CD14-positive monocyte (primary cell): ENCODE data around the gene TBC1D22A. TPM values are rescaled to one million over a fixed set of nuclear protein-coding genes. Genes with fewer than 3 reads are reported as not detected.
A peak's percentile ranks its signal among the peaks of the same experiment; 100 is the strongest.

ENCODE experiments used
- DNase-seq, 3 donors: peaks; one replicate each; pipeline ENCODE4 v3.0.0-alpha.2; 2011 to 2022
- H2AFZ ChIP-seq: 2 replicates; pipeline ENCODE4 v1.6.0; 2012; ENCODE audit warnings: mild to moderate bottlenecking, low read depth, low read length, inconsistent platforms; ENCODE audit not compliant: insufficient read depth, poor library complexity, severe bottlenecking
- H3K27ac ChIP-seq, 2 donors: 1 replicate in 1 of 2; 2 replicates in 1 of 2; pipeline ENCODE4 v1.5.1; 2012 to 2013; ENCODE audit warnings: low read length in 2 of 2, control low read depth in 1 of 2, inconsistent platforms in 1 of 2, low read depth in 1 of 2, mild to moderate bottlenecking in 1 of 2
- H3K27me3 ChIP-seq, 2 donors: one replicate each; pipeline versions ENCODE4 v1.6.0 to v1.6.1; 2011 to 2013; ENCODE audit warnings: low read length in 2 of 2; ENCODE audit not compliant: control insufficient read depth in 2 of 2, insufficient read depth in 2 of 2
- H3K36me3 ChIP-seq, 2 donors: replicated peaks in 1 of 2; 1 replicate in 1 of 2; 2 replicates in 1 of 2; pipeline versions ENCODE4 v1.5.1 to v1.6.1; 2012 to 2013; ENCODE audit warnings: low read length in 2 of 2, control low read depth in 1 of 2, inconsistent platforms in 1 of 2, mild to moderate bottlenecking in 1 of 2; ENCODE audit not compliant: insufficient read depth in 2 of 2, control insufficient read depth in 1 of 2
- H3K4me1 ChIP-seq, 2 donors: 1 replicate in 1 of 2; 2 replicates in 1 of 2; pipeline versions ENCODE4 v1.5.1 to v1.6.1; 2012 to 2013; ENCODE audit warnings: low read length in 2 of 2, control low read depth in 1 of 2, inconsistent platforms in 1 of 2, mild to moderate bottlenecking in 1 of 2, moderate library complexity in 1 of 2; ENCODE audit not compliant: insufficient read depth in 2 of 2, control insufficient read depth in 1 of 2
- H3K4me2 ChIP-seq: replicated peaks from 2 replicates; pipeline ENCODE3; 2012; ENCODE audit warnings: low read length, moderate library complexity, mild to moderate bottlenecking; ENCODE audit not compliant: poor library complexity, severe bottlenecking; ENCODE audit errors: extremely low read depth
- H3K4me3 ChIP-seq, 3 experiments: fragments of 200-600 bp in 1 of 3; sonication (generic) in 1 of 3; replicated peaks in 1 of 3; 1 replicate in 2 of 3; 2 replicates in 1 of 3; pipeline ENCODE4 v1.5.1; 2011 to 2013; ENCODE audit warnings: low read length in 3 of 3, mild to moderate bottlenecking in 3 of 3, control low read depth in 2 of 3, low read depth in 2 of 3, inconsistent platforms in 1 of 3, moderate library complexity in 1 of 3
- H3K79me2 ChIP-seq: 2 replicates; pipeline ENCODE4 v1.6.0; 2012; ENCODE audit warnings: mild to moderate bottlenecking, control low read depth, inconsistent platforms, low read length, moderate library complexity; ENCODE audit not compliant: insufficient read depth
- H3K9ac ChIP-seq: 2 replicates; pipeline ENCODE4 v1.6.0; 2017; ENCODE audit warnings: low read length, mild to moderate bottlenecking; ENCODE audit not compliant: insufficient read depth, poor library complexity, severe bottlenecking
- H3K9me3 ChIP-seq, 2 donors: replicated peaks in 1 of 2; 1 replicate in 1 of 2; 2 replicates in 1 of 2; pipeline versions ENCODE4 v1.5.1 to v1.6.1; 2012 to 2013; ENCODE audit warnings: low read length in 2 of 2, control low read depth in 1 of 2; ENCODE audit not compliant: control insufficient read depth in 1 of 2, insufficient read depth in 1 of 2
- H4K20me1 ChIP-seq: 2 replicates; pipeline ENCODE4 v1.6.0; 2012; ENCODE audit warnings: mild to moderate bottlenecking, low read length, control low read depth, moderate library complexity; ENCODE audit not compliant: insufficient read depth
- H3K27ac Mint-ChIP-seq, 7 donors: one replicate each; pipeline ENCODE4 v1.8.0; 2020; ENCODE audit warnings: mild to moderate bottlenecking in 7 of 7, mixed read lengths in 7 of 7, moderate library complexity in 6 of 7, inconsistent platforms in 2 of 7
- H3K27me3 Mint-ChIP-seq, 3 donors: one replicate each; pipeline ENCODE4 v1.8.0; 2021 to 2022; ENCODE audit warnings: low read depth in 3 of 3, mild to moderate bottlenecking in 3 of 3, mixed read lengths in 3 of 3, moderate library complexity in 3 of 3, inconsistent platforms in 1 of 3
- H3K36me3 Mint-ChIP-seq, 2 donors: one replicate each; pipeline ENCODE4 v1.8.0; 2020; ENCODE audit warnings: mixed read lengths in 2 of 2, inconsistent platforms in 1 of 2, mild to moderate bottlenecking in 1 of 2
- H3K4me1 Mint-ChIP-seq: one replicate; pipeline ENCODE4 v1.8.0; 2020; ENCODE audit warnings: mild to moderate bottlenecking, mixed read lengths
- H3K4me3 Mint-ChIP-seq, 2 donors: one replicate each; pipeline ENCODE4 v1.8.0; 2020; ENCODE audit warnings: mild to moderate bottlenecking in 2 of 2, mixed read lengths in 2 of 2, moderate library complexity in 1 of 2
- H3K9me3 Mint-ChIP-seq, 7 donors: one replicate each; pipeline ENCODE4 v1.8.0; 2020 to 2022; ENCODE audit warnings: mixed read lengths in 7 of 7, mild to moderate bottlenecking in 6 of 7, moderate library complexity in 6 of 7, inconsistent platforms in 2 of 7
- WGBS: methylation state at CpG from one replicate; pipeline ENCODE4 v1.1.5; 2013; ENCODE audit warnings: missing lambda C conversion rate; ENCODE audit not compliant: insufficient coverage; 5-methylcytosine and 5-hydroxymethylcytosine counted together
- intact Hi-C, 2 donors: fragments of 100-400 bp; cut with micrococcal nuclease; formaldehyde crosslinking; loops; one replicate each; pipeline versions ENCODE4 v1.15.0 to v1.15.1; 2023
- polyA plus RNA-seq, 3 donors: library from polyadenylated mRNA; depleted of rRNA in 1 of 3; unstranded in 2 of 3; stranded (reverse) in 1 of 3; fragments of 300-500 nt in 2 of 3; fragments of >200 nt in 1 of 3; fragmentation: Illumina TruSeq in 2 of 3; gene quantifications; 1 replicate in 2 of 3; 2 replicates in 1 of 3; pipeline ENCODE4 v1.2.3, GENCODE V29; 2012 to 2021
- TF ChIP-seq, protein P1 (sequence below): fragments of 200-600 bp; IDR thresholded peaks from one replicate; pipeline ENCODE4 v1.8.0; 2022; ENCODE audit warnings: antibody characterized with exemption, mild to moderate bottlenecking

The TBC1D22A gene
- polyA plus RNA-seq, 3 donors, result 25.9 to 36.2 (median 29.5) TPM

DNA sequence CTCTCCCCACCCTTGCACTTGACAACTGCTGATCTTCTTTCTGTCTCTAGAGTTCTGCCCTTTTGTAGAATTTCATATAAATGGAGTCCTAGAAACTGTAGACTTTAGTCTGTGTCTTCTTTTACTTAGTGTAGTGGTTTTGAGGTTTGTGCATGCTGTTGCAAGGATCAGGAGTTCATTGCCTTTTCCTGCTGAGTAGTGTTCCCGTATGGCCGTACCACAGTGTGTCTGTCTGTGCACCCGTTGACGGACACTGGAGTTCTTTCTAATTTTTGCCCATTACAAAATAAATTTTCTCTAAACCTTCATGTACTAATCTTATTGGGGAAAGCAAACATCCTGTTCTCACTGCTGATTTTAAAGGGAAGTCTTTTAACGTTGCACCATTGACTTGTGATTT, 138.1 kb downstream of the TBC1D22A start:
- H3K4me3 Mint-ChIP-seq, result no peak overlapping the region
- H3K27ac Mint-ChIP-seq, result peak overlapping the region in 1 of 7 donors; percentile 23
- peaks cover 62 to 69% of the 10 kb centered on the region in 2 donors for H3K36me3 Mint-ChIP-seq
- Histone ChIP-seq H3K27ac (no peak overlapping the region), H2AFZ (no peak overlapping the region), H3K27me3 (no peaks in the 10 kb centered on the region), H3K79me2 (no peaks in the 10 kb centered on the region), H3K4me2 (no peak overlapping the region), H3K4me3 (no peak overlapping the region), H3K36me3 (peaks cover 27 to 76% of the 10 kb centered on the region in 2 donors), H3K4me1 (no peaks in the 10 kb centered on the region), H3K9ac (no peak overlapping the region), H3K9me3 (no peaks in the 10 kb centered on the region), H4K20me1 (peaks cover 87% of the 10 kb centered on the region)
- peaks cover 16% of the 10 kb centered on the region for H3K4me1 Mint-ChIP-seq
- TF ChIP-seq, protein P1, sequence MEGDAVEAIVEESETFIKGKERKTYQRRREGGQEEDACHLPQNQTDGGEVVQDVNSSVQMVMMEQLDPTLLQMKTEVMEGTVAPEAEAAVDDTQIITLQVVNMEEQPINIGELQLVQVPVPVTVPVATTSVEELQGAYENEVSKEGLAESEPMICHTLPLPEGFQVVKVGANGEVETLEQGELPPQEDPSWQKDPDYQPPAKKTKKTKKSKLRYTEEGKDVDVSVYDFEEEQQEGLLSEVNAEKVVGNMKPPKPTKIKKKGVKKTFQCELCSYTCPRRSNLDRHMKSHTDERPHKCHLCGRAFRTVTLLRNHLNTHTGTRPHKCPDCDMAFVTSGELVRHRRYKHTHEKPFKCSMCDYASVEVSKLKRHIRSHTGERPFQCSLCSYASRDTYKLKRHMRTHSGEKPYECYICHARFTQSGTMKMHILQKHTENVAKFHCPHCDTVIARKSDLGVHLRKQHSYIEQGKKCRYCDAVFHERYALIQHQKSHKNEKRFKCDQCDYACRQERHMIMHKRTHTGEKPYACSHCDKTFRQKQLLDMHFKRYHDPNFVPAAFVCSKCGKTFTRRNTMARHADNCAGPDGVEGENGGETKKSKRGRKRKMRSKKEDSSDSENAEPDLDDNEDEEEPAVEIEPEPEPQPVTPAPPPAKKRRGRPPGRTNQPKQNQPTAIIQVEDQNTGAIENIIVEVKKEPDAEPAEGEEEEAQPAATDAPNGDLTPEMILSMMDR, result no peak
- WGBS, result no CpG with 5 or more reads among the region's 5 CpGs
- no peak for DNase-seq
- H3K9me3 Mint-ChIP-seq, result no peaks in the 10 kb centered on the region
- intact Hi-C loops, result no loop called here
- H3K27me3 Mint-ChIP-seq, result no peaks in the 10 kb centered on the region

DNA sequence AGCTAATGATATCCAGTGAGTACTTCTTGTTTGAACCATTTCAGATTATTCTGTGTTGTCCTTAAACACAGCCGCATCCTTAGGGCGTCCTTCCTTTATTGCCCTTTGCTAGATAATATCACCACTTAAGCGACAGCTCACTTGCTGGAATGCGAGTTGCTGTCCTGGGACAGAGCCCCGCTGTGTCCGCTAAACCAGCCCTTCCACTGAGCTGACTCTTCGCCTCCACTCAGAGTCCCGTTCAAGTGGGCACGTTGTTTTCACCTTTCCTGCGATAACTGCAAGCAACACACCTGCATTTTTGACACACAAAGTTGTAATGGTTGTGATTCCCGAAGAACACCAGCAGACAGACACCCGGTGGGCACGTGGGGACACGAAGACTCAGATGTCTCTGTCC, 140.0 kb downstream of the TBC1D22A start:
- H3K79me2 ChIP-seq, result no peaks in the 10 kb centered on the region
- no peak overlapping the region for H3K9ac ChIP-seq
- TF ChIP-seq, protein P1, result no peak
- DNase-seq, result no peak
- H3K4me1 Mint-ChIP-seq, result peaks cover 4% of the 10 kb centered on the region
- H3K36me3 ChIP-seq, result peaks cover 35 to 75% of the 10 kb centered on the region in 2 donors
- H3K9me3 ChIP-seq, result no peaks in the 10 kb centered on the region
- intact Hi-C loops, result no loop called here
- H3K36me3 Mint-ChIP-seq, result peaks cover 56 to 64% of the 10 kb centered on the region in 2 donors
- no peaks in the 10 kb centered on the region for H3K4me1 ChIP-seq
- no peaks in the 10 kb centered on the region for H3K9me3 Mint-ChIP-seq
- no peak overlapping the region for H3K4me2 ChIP-seq
- H3K27me3 ChIP-seq, result no peaks in the 10 kb centered on the region
- H3K4me3 Mint-ChIP-seq, result no peak overlapping the region
- peaks cover 87% of the 10 kb centered on the region for H4K20me1 ChIP-seq
- H3K27ac ChIP-seq, result no peak overlapping the region
- no peak overlapping the region for H3K4me3 ChIP-seq
- WGBS, result 96% methylated on average over 13 of the region's 14 CpGs
- H3K27ac Mint-ChIP-seq, result peak overlapping the region in 1 of 7 donors; percentile 8
- no peak overlapping the region for H2AFZ ChIP-seq
- H3K27me3 Mint-ChIP-seq, result no peaks in the 10 kb centered on the region
